GM12801 (cell line): Measurements from ENCODE around the gene CSNK2B.

Source experiments
- TF ChIP-seq, protein P1 (sequence below): IDR thresholded peaks from one replicate; pipeline ENCODE4 v1.5.1; 2011; ENCODE audit warnings: control low read depth; ENCODE audit not compliant: insufficient read length; ENCODE audit errors: extremely low read depth

CSNK2B gene

DNA sequence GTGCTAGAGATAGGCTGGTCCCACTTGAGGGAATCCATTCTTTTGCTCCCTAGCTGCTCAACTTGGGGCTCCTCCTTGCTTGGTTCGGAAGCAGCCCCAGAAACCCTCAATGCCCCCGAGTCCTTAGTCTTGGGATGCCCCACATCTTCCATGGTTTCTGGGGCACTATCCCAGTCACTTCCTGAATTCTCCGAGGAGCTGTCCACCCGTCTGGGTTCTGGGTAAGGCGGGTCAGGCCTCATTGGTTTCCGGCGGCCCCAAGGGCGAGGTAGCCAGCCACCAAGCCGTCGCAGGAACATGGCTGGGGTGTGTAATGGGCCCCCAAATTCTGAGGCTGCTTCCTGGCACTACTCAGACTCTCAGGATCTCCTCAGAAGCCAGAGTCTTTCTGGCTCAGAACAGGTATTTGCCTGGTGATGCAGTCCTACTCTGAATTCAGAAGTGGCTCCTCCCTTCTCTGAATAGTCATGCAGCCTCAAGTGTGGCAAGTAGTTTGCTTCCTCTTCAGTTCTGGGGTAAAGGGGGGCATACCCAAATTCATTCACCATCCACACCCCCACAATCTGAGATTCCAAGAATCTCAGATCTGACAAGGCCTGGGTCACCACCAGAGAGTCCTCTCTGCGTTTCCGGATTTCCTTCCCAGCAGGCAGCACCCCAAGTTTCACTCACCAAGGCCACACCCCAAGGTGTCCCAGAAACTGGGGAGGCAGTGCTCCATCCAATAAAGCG is 6.1 kb upstream of the CSNK2B start:
- TF ChIP-seq, protein P1, sequence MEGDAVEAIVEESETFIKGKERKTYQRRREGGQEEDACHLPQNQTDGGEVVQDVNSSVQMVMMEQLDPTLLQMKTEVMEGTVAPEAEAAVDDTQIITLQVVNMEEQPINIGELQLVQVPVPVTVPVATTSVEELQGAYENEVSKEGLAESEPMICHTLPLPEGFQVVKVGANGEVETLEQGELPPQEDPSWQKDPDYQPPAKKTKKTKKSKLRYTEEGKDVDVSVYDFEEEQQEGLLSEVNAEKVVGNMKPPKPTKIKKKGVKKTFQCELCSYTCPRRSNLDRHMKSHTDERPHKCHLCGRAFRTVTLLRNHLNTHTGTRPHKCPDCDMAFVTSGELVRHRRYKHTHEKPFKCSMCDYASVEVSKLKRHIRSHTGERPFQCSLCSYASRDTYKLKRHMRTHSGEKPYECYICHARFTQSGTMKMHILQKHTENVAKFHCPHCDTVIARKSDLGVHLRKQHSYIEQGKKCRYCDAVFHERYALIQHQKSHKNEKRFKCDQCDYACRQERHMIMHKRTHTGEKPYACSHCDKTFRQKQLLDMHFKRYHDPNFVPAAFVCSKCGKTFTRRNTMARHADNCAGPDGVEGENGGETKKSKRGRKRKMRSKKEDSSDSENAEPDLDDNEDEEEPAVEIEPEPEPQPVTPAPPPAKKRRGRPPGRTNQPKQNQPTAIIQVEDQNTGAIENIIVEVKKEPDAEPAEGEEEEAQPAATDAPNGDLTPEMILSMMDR = no peak

DNA sequence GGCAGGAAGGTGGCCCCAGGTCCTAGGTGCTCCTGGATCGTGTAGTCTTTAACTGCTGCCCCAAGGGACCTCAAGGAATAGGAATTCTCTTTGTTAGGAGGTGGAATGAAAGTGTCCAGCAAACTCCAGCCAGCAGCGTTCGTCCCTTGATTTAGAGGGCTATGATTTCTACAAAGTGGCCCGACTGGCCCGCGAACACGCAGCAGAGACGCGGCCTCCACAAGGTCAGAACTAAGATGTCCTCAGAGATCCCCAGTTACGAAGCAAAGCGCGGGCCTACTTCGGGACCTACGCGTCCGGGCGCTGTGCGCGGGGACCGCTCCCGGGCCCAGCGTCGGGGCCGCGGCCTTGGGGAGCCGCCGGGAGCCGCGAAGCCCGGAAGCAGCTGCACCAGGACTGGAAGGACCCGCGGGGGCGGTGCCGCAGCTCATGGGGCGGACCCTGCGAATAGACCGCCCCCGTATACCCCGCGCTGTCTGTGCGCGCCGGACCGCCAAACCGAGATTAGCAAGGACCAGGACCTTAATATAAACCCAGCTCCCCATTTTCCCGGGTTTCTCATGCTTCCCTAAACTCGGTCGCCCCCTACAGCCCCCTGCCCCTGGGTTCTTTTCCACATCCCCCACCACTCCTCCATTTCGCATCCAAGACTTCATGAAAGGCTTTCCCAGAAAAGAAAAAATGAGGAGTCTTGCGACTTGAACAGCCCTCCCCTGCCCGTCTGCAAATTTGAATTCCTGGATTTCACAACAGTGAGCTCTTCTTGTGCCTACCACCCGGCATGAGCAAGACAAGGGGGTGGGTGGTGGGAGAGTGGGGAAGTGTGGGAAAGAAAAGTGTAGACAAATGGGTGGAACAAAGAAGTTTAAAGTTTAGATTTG is 5.3 kb upstream of the CSNK2B start, which contains the start of gene C6orf47:
Gene C6orf47, minus strand, starts transcription at position 398 of the 881 bp plus-strand sequence. CDS start 831 bp downstream, outside the sequence.
- TF ChIP-seq, protein P1 = no peak

DNA sequence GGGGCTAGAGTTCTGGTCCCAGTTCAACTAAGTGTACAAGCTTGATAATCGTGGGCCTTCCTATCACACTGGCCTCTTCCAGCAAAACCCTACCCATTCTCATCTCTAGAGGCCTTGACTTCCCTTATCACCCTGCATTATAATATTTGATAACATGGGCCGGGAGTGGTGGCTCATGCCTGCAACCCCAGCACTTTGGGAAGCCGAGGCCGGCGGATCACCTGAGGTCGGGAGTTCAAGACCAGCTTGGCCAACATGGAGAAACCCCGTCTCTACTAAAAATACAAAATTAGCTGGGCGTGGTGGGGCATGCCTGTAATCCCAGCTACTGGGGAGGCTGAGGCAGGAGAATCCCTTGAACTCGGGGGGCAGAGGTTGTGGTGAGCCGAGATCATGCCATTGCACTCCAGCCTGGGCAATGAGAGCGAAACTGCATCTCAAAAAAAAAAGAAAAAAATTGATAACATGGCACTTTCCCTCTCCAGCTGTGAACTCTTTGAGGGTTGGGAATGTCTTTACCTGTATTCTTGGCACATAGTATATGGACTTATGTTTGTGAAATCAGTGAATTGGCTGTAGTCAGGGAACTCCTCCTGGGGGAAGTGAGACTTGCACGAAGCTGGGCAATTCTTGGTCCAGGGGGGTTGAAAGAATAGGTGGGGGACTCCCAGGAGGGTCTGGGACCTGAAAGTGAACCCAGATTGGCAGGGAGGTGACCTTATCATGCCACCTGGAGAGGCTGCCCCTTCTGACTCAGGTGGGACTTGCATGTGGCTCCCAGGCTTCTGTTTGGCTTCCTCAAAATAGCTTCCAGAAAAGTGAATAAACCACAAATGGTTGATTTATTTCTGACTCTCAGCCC is 4.4 kb upstream of the CSNK2B start:
- TF ChIP-seq, protein P1 = no peak

DNA sequence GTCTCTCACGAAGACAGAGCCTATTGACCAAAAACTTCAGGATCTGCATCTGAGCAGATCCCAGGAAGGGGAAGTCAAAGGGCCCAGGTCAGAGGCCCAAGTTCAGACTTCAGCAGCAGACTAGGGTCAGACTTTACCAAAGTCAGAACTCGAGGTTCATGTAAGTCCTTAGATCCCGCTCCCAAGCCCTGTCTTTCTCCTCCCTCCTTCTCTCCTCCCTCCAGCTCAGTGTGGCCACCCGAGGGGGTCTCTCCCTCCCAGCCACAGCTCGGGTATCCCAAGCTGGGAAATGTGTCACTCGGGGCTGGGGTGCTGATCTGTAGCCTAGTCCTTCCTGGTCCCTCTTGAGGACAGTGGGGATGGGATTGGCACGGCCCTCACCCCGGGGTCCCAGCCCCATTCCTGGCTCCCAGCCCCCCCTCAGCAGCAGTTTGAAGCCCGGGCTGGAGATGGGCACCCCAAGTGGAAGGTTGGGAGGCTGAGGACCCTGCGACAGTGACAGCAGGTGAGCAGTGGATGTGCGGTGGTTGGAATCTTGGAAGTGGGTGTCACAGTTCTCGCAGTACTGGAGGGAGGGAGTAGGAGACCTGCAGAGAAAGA is 3.7 kb upstream of the CSNK2B start:
- TF ChIP-seq, protein P1 = no peak

DNA sequence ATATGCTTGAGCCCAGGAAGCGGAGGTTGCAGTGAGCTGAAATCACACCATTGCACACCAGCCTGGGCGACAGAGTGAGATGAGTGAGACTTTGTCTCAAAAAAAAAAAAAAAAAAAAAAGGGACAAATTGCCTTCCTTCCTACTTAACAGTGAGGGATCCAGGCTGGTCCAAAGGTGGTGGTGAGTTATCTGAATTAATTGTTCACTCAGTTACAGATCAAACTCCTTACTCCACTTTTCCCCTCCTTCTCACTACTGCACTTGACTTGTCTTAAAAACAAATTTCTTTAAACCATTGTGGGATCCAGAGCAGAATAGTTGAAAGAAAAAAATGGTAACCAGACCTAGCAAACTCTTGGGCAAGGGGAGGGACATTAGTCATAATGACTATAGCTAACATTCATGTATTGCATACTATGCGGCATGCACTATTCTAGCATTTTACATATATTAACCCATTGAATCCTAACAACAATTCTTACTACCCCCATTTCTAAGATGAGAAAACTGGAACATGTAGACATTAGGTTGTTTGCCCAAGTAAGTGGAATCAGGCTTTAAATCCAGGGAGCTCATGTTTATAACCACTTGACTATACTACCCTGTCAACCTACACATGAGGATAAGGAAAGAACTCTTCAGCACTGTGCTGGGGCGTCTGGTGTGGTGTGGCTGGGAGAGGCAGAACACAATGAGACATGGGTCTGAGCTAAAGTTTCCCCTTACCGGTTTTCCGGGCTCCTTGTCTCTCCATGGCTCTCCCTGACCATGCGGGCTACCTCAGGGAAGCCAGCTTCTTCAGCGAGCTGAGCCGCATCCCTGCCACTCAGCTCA is 2.5 kb upstream of the CSNK2B start:
- TF ChIP-seq, protein P1 = no peak

DNA sequence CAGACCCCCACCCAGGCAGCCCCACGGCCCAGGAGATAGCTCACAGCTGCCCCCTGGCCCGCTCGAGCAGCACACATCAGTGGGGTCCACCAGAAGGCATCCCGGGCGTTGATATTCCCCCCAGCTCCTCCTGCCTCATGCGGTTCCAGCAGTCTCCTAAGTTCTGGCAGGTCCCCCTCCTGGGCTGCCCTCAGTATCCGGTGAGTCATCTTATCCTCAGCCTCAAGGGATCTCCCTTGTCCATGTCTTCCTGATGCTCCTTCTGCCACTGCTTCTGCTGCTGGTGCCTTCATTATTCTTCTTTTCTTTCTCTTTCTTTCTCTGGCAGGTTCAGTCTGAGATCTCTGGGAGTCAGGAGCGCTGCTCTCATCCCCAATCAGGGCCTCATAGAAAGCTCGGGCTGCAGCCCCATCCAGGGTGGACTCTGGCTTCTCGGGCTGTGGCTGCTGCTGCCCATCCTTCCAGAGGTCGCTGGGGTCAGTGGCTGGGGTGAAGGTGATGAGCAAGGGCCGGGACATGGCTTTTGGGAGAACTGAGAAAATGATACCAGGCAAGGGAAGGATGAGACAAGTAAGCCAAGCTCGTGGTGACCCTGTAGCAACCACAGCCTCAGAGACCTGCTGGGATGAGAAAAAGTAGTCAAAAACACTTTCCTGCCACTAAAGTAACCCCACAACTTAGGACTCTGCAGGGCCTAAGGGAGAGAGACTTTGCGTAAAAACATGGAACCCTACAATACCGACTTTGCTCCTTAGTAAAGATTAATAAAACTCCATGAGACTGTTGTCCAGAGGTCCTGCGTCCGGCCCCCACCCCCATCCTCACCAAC is 1.7 kb upstream of the CSNK2B start:
- TF ChIP-seq, protein P1 = no peak
